Measurements from ENCODE around the gene TLCD3B.
A peak's percentile ranks its signal among the peaks of the same experiment; 100 is the strongest.

The TLCD3B gene

DNA sequence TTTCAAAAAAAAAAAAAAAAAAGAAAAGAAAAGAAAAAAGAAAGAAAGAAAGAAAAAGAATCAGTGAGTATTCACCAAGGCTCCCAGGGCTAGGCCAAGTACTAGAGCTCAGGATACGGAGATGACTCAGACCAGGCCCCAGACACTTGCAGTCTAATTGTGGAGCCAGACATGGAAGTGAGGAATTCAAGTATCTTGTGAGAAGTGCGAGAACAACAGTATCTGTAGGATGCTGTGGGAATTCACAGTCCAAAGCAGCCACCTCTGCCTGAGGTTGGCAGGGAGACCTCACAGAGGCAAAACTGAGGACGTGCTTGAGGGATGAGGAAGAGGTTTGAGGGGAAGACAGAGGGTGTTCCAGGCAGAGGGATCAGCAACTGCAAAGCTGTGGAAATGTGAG, 20.4 kb upstream of the TLCD3B start:
- WGBS (ENCODE audit: extremely low coverage, insufficient coverage, insufficient read length), result no CpG with 5 or more reads among the region's 3 CpGs
- Histone ChIP-seq H3K4me2 (ENCODE audit: low read length) (no peak overlapping the region), H2BK12ac (ENCODE audit: low read length) (no peak overlapping the region), H2AFZ (ENCODE audit: insufficient read depth, low read length, poor library complexity) (no peak overlapping the region), H4K8ac (ENCODE audit: low read depth, low read length) (no peak overlapping the region), H3K4ac (ENCODE audit: low read depth, low read length) (no peak overlapping the region), H4K12ac (ENCODE audit: low read depth, low read length) (no peak overlapping the region), H3K9me3 (ENCODE audit: insufficient read depth, low read depth, low read length) (peaks cover 3% of the 10 kb centered on the region), H2BK120ac (ENCODE audit: insufficient read depth, low read length, poor library complexity) (no peak overlapping the region), H2AK5ac (ENCODE audit: low read length) (no peak overlapping the region), H3K4me3 (ENCODE audit: low read depth, low read length) (no peak overlapping the region), H3K79me2 (ENCODE audit: control insufficient read depth, insufficient read depth, low read length, poor library complexity) (peaks cover 2% of the 10 kb centered on the region), H2BK5ac (ENCODE audit: low read depth, low read length, poor library complexity) (no peak overlapping the region), H3K79me1 (ENCODE audit: low read length) (peaks cover 5% of the 10 kb centered on the region), H3K14ac (ENCODE audit: low read length) (no peak overlapping the region), H3K27me3 (ENCODE audit: insufficient read depth, low read length) (no peaks in the 10 kb centered on the region), H3K27ac (ENCODE audit: low read depth, low read length) (peak overlapping the region; percentile 22), H3K23ac (ENCODE audit: low read length) (no peak overlapping the region), H3K18ac (ENCODE audit: low read length) (no peak overlapping the region), H4K91ac (ENCODE audit: low read depth, low read length) (no peak overlapping the region), H3K4me1 (ENCODE audit: control insufficient read depth in 1 of 2, insufficient read depth in 2 of 2, low read length in 2 of 2) (peaks cover 3 to 14% of the 10 kb centered on the region in 2 experiments), H3K9ac (ENCODE audit: low read length) (no peak overlapping the region), H3K36me3 (ENCODE audit: control insufficient read depth in 1 of 2, insufficient read depth in 2 of 2, low read length in 2 of 2) (no peaks in the 10 kb centered on the region)
- DNase-seq, result no peak

DNA sequence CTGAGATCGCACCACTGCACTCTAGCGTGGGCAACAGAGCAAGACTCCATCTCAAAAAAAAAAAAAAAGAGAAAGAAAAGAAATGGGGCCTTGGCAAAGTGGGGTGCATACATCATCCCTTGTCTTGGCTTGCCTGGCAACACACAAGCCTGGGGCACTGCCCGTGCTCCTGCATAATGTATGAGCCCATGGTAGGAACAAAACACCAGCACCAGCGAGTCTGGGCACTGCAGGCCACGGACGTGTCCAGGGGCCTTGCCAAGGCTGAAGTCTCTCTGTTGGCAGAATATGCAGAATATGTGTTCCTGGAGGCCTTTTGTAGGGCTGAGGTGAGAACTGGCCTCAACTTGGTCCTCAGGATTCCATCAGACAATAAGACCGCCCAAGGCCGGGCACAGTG, 18.8 kb upstream of the TLCD3B start:
- H3K4me1 ChIP-seq (ENCODE audit: control insufficient read depth in 1 of 2, insufficient read depth in 2 of 2, low read length in 2 of 2), result peaks cover 3 to 14% of the 10 kb centered on the region in 2 experiments
- no peak overlapping the region for H4K8ac ChIP-seq (ENCODE audit: low read depth, low read length)
- H4K12ac ChIP-seq (ENCODE audit: low read depth, low read length), result no peak overlapping the region
- H3K27ac ChIP-seq (ENCODE audit: low read depth, low read length), result no peak overlapping the region
- peaks cover 2% of the 10 kb centered on the region for H3K79me2 ChIP-seq (ENCODE audit: control insufficient read depth, insufficient read depth, low read length, poor library complexity)
- no peak overlapping the region for H2AK5ac ChIP-seq (ENCODE audit: low read length)
- H2BK12ac ChIP-seq (ENCODE audit: low read length), result no peak overlapping the region
- H3K4me2 ChIP-seq (ENCODE audit: low read length), result no peak overlapping the region
- no peak for DNase-seq
- no CpG with 5 or more reads among the region's 8 CpGs for WGBS (ENCODE audit: extremely low coverage, insufficient coverage, insufficient read length)
- peaks cover 7% of the 10 kb centered on the region for H3K9me3 ChIP-seq (ENCODE audit: insufficient read depth, low read depth, low read length)
- H3K79me1 ChIP-seq (ENCODE audit: low read length), result peaks cover 5% of the 10 kb centered on the region
- no peak overlapping the region for H3K4ac ChIP-seq (ENCODE audit: low read depth, low read length)
- no peak overlapping the region for H3K18ac ChIP-seq (ENCODE audit: low read length)
- no peak overlapping the region for H2BK5ac ChIP-seq (ENCODE audit: low read depth, low read length, poor library complexity)
- no peak overlapping the region for H3K4me3 ChIP-seq (ENCODE audit: low read depth, low read length)
- no peak overlapping the region for H2BK120ac ChIP-seq (ENCODE audit: insufficient read depth, low read length, poor library complexity)
- H3K23ac ChIP-seq (ENCODE audit: low read length), result no peak overlapping the region
- no peak overlapping the region for H2AFZ ChIP-seq (ENCODE audit: insufficient read depth, low read length, poor library complexity)
- no peak overlapping the region for H3K14ac ChIP-seq (ENCODE audit: low read length)
- H3K9ac ChIP-seq (ENCODE audit: low read length), result no peak overlapping the region
- no peaks in the 10 kb centered on the region for H3K36me3 ChIP-seq (ENCODE audit: control insufficient read depth in 1 of 2, insufficient read depth in 2 of 2, low read length in 2 of 2)
- no peak overlapping the region for H4K91ac ChIP-seq (ENCODE audit: low read depth, low read length)
- H3K27me3 ChIP-seq (ENCODE audit: insufficient read depth, low read length), result no peaks in the 10 kb centered on the region

DNA sequence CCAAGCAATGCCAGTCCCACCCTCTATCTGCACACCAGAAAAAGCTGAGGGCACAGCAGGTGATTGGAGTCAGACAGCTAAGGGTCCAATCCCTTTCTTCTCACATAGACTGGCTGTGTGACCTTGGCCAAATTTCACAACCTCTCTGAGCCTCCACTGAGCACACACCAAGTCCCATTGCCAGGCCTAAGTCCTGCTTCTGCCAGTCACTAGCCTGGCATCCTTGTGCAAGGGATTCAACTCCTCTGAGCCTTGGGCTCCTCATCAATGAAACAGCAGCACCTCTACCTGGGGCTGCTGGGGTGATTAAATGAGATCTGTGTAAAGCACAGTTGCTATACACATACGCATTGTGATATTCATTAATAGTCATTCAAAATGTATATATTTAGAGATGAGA, 15.5 kb upstream of the TLCD3B start:
- H3K9me3 ChIP-seq (ENCODE audit: insufficient read depth, low read depth, low read length), result peaks cover 7% of the 10 kb centered on the region

DNA sequence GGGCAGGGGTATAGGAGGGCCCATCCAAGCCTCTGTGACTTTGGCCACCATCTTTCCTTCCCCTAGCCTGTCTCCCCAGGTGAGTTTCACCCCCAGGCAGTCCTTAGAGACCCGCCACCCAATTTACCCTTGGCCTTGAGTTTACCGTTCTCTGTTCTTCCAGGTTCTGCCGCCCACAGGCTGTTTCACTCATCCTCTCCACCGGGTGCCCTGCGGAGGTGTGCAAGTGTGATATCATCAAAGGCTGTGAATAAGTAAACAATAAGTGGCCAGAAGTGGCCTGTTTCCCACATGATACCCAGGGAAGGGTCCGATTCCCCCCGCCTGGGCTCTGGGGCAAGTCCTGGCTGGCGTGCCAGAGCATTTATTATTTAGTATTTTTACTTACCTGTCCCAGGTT, 15.1 kb upstream of the TLCD3B start:
- H3K14ac ChIP-seq (ENCODE audit: low read length), result no peak overlapping the region
- WGBS (ENCODE audit: extremely low coverage, insufficient coverage, insufficient read length), result no CpG with 5 or more reads among the region's 8 CpGs
- H2BK12ac ChIP-seq (ENCODE audit: low read length), result no peak overlapping the region
- no peak overlapping the region for H3K4me2 ChIP-seq (ENCODE audit: low read length)
- no peaks in the 10 kb centered on the region for H3K79me1 ChIP-seq (ENCODE audit: low read length)
- no peak overlapping the region for H3K9ac ChIP-seq (ENCODE audit: low read length)
- H3K36me3 ChIP-seq (ENCODE audit: control insufficient read depth in 1 of 2, insufficient read depth in 2 of 2, low read length in 2 of 2), result no peaks in the 10 kb centered on the region
- no peak overlapping the region for H3K4ac ChIP-seq (ENCODE audit: low read depth, low read length)
- H2AFZ ChIP-seq (ENCODE audit: insufficient read depth, low read length, poor library complexity), result no peak overlapping the region
- no peak for DNase-seq
- no peak overlapping the region for H4K91ac ChIP-seq (ENCODE audit: low read depth, low read length)
- no peak overlapping the region for H3K4me3 ChIP-seq (ENCODE audit: low read depth, low read length)
- no peak overlapping the region for H3K23ac ChIP-seq (ENCODE audit: low read length)
- H2AK5ac ChIP-seq (ENCODE audit: low read length), result no peak overlapping the region
- H3K4me1 ChIP-seq (ENCODE audit: control insufficient read depth in 1 of 2, insufficient read depth in 2 of 2, low read length in 2 of 2), result no peaks in the 10 kb centered on the region
- H3K9me3 ChIP-seq (ENCODE audit: insufficient read depth, low read depth, low read length), result peaks cover 7% of the 10 kb centered on the region
- H3K27ac ChIP-seq (ENCODE audit: low read depth, low read length), result no peak overlapping the region
- no peak overlapping the region for H4K12ac ChIP-seq (ENCODE audit: low read depth, low read length)
- no peaks in the 10 kb centered on the region for H3K27me3 ChIP-seq (ENCODE audit: insufficient read depth, low read length)
- H2BK5ac ChIP-seq (ENCODE audit: low read depth, low read length, poor library complexity), result no peak overlapping the region
- H2BK120ac ChIP-seq (ENCODE audit: insufficient read depth, low read length, poor library complexity), result no peak overlapping the region
- no peak overlapping the region for H3K18ac ChIP-seq (ENCODE audit: low read length)
- no peak overlapping the region for H4K8ac ChIP-seq (ENCODE audit: low read depth, low read length)
- no peaks in the 10 kb centered on the region for H3K79me2 ChIP-seq (ENCODE audit: control insufficient read depth, insufficient read depth, low read length, poor library complexity)

More for the DNA sequence above, 15.5 kb upstream of the TLCD3B start:
- no peak for DNase-seq
- Histone ChIP-seq H2BK12ac (ENCODE audit: low read length) (no peak overlapping the region), H3K23ac (ENCODE audit: low read length) (no peak overlapping the region), H3K4me3 (ENCODE audit: low read depth, low read length) (no peak overlapping the region), H2AFZ (ENCODE audit: insufficient read depth, low read length, poor library complexity) (no peak overlapping the region), H3K36me3 (ENCODE audit: control insufficient read depth in 1 of 2, insufficient read depth in 2 of 2, low read length in 2 of 2) (no peaks in the 10 kb centered on the region), H3K79me1 (ENCODE audit: low read length) (no peaks in the 10 kb centered on the region), H3K27ac (ENCODE audit: low read depth, low read length) (no peak overlapping the region), H3K79me2 (ENCODE audit: control insufficient read depth, insufficient read depth, low read length, poor library complexity) (no peaks in the 10 kb centered on the region), H3K9ac (ENCODE audit: low read length) (no peak overlapping the region), H3K4me2 (ENCODE audit: low read length) (no peak overlapping the region), H3K14ac (ENCODE audit: low read length) (no peak overlapping the region), H2BK5ac (ENCODE audit: low read depth, low read length, poor library complexity) (no peak overlapping the region), H4K91ac (ENCODE audit: low read depth, low read length) (no peak overlapping the region), H2BK120ac (ENCODE audit: insufficient read depth, low read length, poor library complexity) (no peak overlapping the region), H3K27me3 (ENCODE audit: insufficient read depth, low read length) (no peaks in the 10 kb centered on the region), H2AK5ac (ENCODE audit: low read length) (no peak overlapping the region), H3K18ac (ENCODE audit: low read length) (no peak overlapping the region), H3K4ac (ENCODE audit: low read depth, low read length) (no peak overlapping the region), H4K12ac (ENCODE audit: low read depth, low read length) (no peak overlapping the region), H4K8ac (ENCODE audit: low read depth, low read length) (no peak overlapping the region), H3K4me1 (ENCODE audit: control insufficient read depth in 1 of 2, insufficient read depth in 2 of 2, low read length in 2 of 2) (peaks cover 0 to under 1% of the 10 kb centered on the region in 2 experiments)
- WGBS (ENCODE audit: extremely low coverage, insufficient coverage, insufficient read length), result no CpG with 5 or more reads among the region's 1 CpG
